ENCODE results near the gene KRTAP11-1. TPM values are rescaled to one million over a fixed set of nuclear protein-coding genes. Genes with fewer than 3 reads are reported as not detected.

KRTAP11-1 gene, protein sequence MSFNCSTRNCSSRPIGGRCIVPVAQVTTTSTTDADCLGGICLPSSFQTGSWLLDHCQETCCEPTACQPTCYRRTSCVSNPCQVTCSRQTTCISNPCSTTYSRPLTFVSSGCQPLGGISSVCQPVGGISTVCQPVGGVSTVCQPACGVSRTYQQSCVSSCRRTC
- polyA plus RNA-seq (2013), result not detected in 2 replicates

DNA sequence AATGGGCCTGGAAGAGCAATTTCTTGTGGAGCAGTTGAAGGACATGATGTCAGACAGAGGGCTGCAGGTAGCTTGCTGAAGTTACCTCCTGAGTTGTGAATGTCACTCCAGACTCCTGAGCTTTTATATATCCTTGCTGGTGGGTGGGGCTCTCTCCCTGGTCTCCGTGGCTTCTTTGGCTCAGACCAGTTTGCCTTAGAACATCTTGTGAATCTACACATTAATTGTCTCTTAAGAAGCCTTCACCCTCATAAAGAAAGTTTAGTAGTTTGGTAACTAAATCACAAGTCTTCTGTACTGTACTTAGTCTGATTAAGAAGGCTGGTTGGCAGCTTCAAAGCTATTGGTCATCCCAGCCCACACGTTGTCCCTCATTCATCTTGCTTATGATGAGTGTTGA is at the start of gene KRTAP11-1:
Gene KRTAP11-1 (minus strand): TSS at position 101 of the 400 bp plus-strand sequence. CDS start 56 bp downstream, at position 45.
- Histone ChIP-seq H4K8ac (ENCODE audit: low read depth, low read length) (no peak within 1 kb of the TSS), H2BK12ac (ENCODE audit: low read length) (no peak within 1 kb of the TSS)

DNA sequence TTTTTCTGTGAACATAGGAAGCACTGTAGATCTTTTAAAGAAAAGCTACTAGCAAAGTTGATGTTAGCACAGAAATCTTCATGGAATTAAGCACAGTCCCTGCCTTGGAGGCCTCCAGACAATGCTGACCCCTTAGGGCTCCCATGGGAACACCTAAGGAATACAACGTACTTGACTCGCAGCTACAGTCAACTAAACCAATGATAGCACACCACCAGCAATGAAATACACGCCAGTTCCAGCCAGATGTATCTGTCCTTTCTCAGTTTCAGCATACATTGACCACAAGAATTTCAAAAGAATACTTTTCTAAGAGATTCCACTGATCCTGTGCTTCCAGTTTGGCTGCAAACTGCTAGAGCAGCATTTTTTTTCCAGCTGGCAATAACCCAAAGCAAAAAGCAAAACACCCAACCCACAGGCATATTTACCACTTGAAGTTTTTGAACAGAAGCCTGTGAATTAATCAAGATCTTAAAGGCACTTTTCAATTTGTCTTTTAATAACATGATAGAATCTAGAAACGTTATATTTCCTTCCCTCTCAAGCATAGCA is 42.8 kb upstream of the KRTAP11-1 start:
- no peaks in the 10 kb centered on the region for H3K9me3 ChIP-seq (ENCODE audit: insufficient read depth, low read depth, low read length)
- no peaks in the 10 kb centered on the region for H3K27me3 ChIP-seq (ENCODE audit: insufficient read depth, low read length)
- H3K9ac ChIP-seq (ENCODE audit: low read length), result no peak overlapping the region
- H3K79me2 ChIP-seq (ENCODE audit: control insufficient read depth, insufficient read depth, low read length, poor library complexity), result no peaks in the 10 kb centered on the region
- no peak overlapping the region for H2BK120ac ChIP-seq (ENCODE audit: insufficient read depth, low read length, poor library complexity)
- no peak overlapping the region for H3K18ac ChIP-seq (ENCODE audit: low read length)
- no peak overlapping the region for H4K8ac ChIP-seq (ENCODE audit: low read depth, low read length)
- no peaks in the 10 kb centered on the region for H3K4me1 ChIP-seq (ENCODE audit: control insufficient read depth in 1 of 2, insufficient read depth in 2 of 2, low read length in 2 of 2)
- peaks cover 2% of the 10 kb centered on the region for H3K79me1 ChIP-seq (ENCODE audit: low read length)
- H2AK5ac ChIP-seq (ENCODE audit: low read length), result no peak overlapping the region
- H3K4me3 ChIP-seq (ENCODE audit: low read depth, low read length), result no peak overlapping the region
- no peak overlapping the region for H4K12ac ChIP-seq (ENCODE audit: low read depth, low read length)
- peak overlapping the region; percentile 34 for H3K4me2 ChIP-seq (ENCODE audit: low read length)
- H3K27ac ChIP-seq (ENCODE audit: low read depth, low read length), result peak overlapping the region; percentile 86
- WGBS (ENCODE audit: extremely low coverage, insufficient coverage, insufficient read length), result no CpG with 5 or more reads among the region's 4 CpGs
- no peak overlapping the region for H3K4ac ChIP-seq (ENCODE audit: low read depth, low read length)
- H3K14ac ChIP-seq (ENCODE audit: low read length), result no peak overlapping the region
- no peak overlapping the region for H4K91ac ChIP-seq (ENCODE audit: low read depth, low read length)
- no peaks in the 10 kb centered on the region for H3K36me3 ChIP-seq (ENCODE audit: control insufficient read depth in 1 of 2, insufficient read depth in 2 of 2, low read length in 2 of 2)
- DNase-seq, result peak; percentile 30 to 60
- no peak overlapping the region for H2BK5ac ChIP-seq (ENCODE audit: low read depth, low read length, poor library complexity)
- H3K23ac ChIP-seq (ENCODE audit: low read length), result no peak overlapping the region
- H2BK12ac ChIP-seq (ENCODE audit: low read length), result no peak overlapping the region
- no peak overlapping the region for H2AFZ ChIP-seq (ENCODE audit: insufficient read depth, low read length, poor library complexity)

More for the DNA sequence above, at the start of gene KRTAP11-1:
- Histone ChIP-seq H3K27ac (ENCODE audit: low read depth, low read length) (no peak within 1 kb of the TSS), H3K79me1 (ENCODE audit: low read length) (no peaks in the 10 kb centered on the region), H3K4me1 (ENCODE audit: control insufficient read depth in 1 of 2, insufficient read depth in 2 of 2, low read length in 2 of 2) (no peaks in the 10 kb centered on the region), H3K14ac (ENCODE audit: low read length) (no peak within 1 kb of the TSS), H3K18ac (ENCODE audit: low read length) (no peak within 1 kb of the TSS), H2AK5ac (ENCODE audit: low read length) (no peak within 1 kb of the TSS), H3K9ac (ENCODE audit: low read length) (no peak within 1 kb of the TSS), H3K36me3 (ENCODE audit: control insufficient read depth in 1 of 2, insufficient read depth in 2 of 2, low read length in 2 of 2) (no peaks in the 10 kb centered on the region), H3K4ac (ENCODE audit: low read depth, low read length) (no peak within 1 kb of the TSS), H3K9me3 (ENCODE audit: insufficient read depth, low read depth, low read length) (no peaks in the 10 kb centered on the region), H2BK5ac (ENCODE audit: low read depth, low read length, poor library complexity) (no peak within 1 kb of the TSS), H3K27me3 (ENCODE audit: insufficient read depth, low read length) (no peaks in the 10 kb centered on the region), H3K4me2 (ENCODE audit: low read length) (no peak within 1 kb of the TSS), H2BK120ac (ENCODE audit: insufficient read depth, low read length, poor library complexity) (no peak within 1 kb of the TSS), H4K91ac (ENCODE audit: low read depth, low read length) (no peak within 1 kb of the TSS), H2AFZ (ENCODE audit: insufficient read depth, low read length, poor library complexity) (no peak within 1 kb of the TSS), H4K12ac (ENCODE audit: low read depth, low read length) (no peak within 1 kb of the TSS), H3K79me2 (ENCODE audit: control insufficient read depth, insufficient read depth, low read length, poor library complexity) (no peaks in the 10 kb centered on the region), H3K4me3 (ENCODE audit: low read depth, low read length) (no peak within 1 kb of the TSS), H3K23ac (ENCODE audit: low read length) (no peak within 1 kb of the TSS)
- no peak for DNase-seq
- no CpG with 5 or more reads among the region's 2 CpGs for WGBS (ENCODE audit: extremely low coverage, insufficient coverage, insufficient read length)

DNA sequence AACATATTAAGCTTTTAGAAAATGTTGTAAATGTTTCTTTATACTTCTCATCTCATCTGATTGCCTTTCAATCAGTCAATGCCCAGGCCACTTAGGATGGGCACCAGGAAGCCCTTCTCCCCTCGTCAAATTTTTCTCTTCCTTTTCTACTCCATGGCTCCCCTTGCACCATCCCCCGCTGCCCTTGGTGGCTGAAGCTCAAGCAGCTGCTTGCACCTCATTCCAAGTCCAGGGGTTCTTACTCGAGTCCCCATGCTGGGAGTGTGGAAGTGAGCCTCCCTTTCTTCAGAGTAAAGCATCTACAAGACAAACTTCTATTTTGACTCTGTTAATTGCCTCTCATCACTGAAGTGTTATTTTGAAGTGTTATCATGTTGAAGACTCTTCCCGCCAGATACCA is 39.7 kb upstream of the KRTAP11-1 start:
- H2BK12ac ChIP-seq (ENCODE audit: low read length), result no peak overlapping the region
- no peak overlapping the region for H4K91ac ChIP-seq (ENCODE audit: low read depth, low read length)
- no peak overlapping the region for H2AFZ ChIP-seq (ENCODE audit: insufficient read depth, low read length, poor library complexity)
- H4K8ac ChIP-seq (ENCODE audit: low read depth, low read length), result no peak overlapping the region
- H2BK120ac ChIP-seq (ENCODE audit: insufficient read depth, low read length, poor library complexity), result no peak overlapping the region
- no peak overlapping the region for H3K9ac ChIP-seq (ENCODE audit: low read length)
- H3K27ac ChIP-seq (ENCODE audit: low read depth, low read length), result no peak overlapping the region
- H3K4me2 ChIP-seq (ENCODE audit: low read length), result no peak overlapping the region
- no peak overlapping the region for H2AK5ac ChIP-seq (ENCODE audit: low read length)
- no peak overlapping the region for H3K4ac ChIP-seq (ENCODE audit: low read depth, low read length)
- H4K12ac ChIP-seq (ENCODE audit: low read depth, low read length), result no peak overlapping the region
- DNase-seq, result no peak
- no peak overlapping the region for H3K14ac ChIP-seq (ENCODE audit: low read length)
- H3K23ac ChIP-seq (ENCODE audit: low read length), result no peak overlapping the region
- no peaks in the 10 kb centered on the region for H3K9me3 ChIP-seq (ENCODE audit: insufficient read depth, low read depth, low read length)
- H3K18ac ChIP-seq (ENCODE audit: low read length), result no peak overlapping the region
- peaks cover 2% of the 10 kb centered on the region for H3K79me1 ChIP-seq (ENCODE audit: low read length)
- no peaks in the 10 kb centered on the region for H3K36me3 ChIP-seq (ENCODE audit: control insufficient read depth in 1 of 2, insufficient read depth in 2 of 2, low read length in 2 of 2)
- H2BK5ac ChIP-seq (ENCODE audit: low read depth, low read length, poor library complexity), result no peak overlapping the region
- H3K4me1 ChIP-seq (ENCODE audit: control insufficient read depth in 1 of 2, insufficient read depth in 2 of 2, low read length in 2 of 2), result no peaks in the 10 kb centered on the region
- no peaks in the 10 kb centered on the region for H3K79me2 ChIP-seq (ENCODE audit: control insufficient read depth, insufficient read depth, low read length, poor library complexity)
- H3K27me3 ChIP-seq (ENCODE audit: insufficient read depth, low read length), result no peaks in the 10 kb centered on the region
- no peak overlapping the region for H3K4me3 ChIP-seq (ENCODE audit: low read depth, low read length)
- WGBS (ENCODE audit: extremely low coverage, insufficient coverage, insufficient read length), result no CpG with 5 or more reads among the region's 4 CpGs

DNA sequence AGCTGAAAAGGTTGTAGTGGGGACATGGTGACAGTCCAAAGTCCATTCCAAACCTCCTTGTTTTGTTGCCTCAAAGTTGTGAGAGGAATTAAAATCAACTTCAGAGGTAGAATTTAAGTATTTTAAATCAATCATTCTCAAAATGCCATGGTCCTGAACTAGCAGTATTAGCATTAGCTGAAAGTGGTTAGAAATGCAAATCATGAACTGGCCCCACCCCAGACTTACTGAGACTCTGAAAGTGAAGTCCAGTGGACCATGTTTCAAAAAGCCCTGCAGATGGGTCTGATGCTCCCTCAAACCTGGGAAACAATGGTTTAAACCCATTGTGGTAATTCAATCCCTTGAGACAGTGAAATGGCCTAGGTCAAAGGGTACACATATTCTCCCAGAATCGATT is 36.2 kb upstream of the KRTAP11-1 start:
- H3K79me2 ChIP-seq (ENCODE audit: control insufficient read depth, insufficient read depth, low read length, poor library complexity), result no peaks in the 10 kb centered on the region
- no peak overlapping the region for H3K4ac ChIP-seq (ENCODE audit: low read depth, low read length)
- no peaks in the 10 kb centered on the region for H3K4me1 ChIP-seq (ENCODE audit: control insufficient read depth in 1 of 2, insufficient read depth in 2 of 2, low read length in 2 of 2)
- no peaks in the 10 kb centered on the region for H3K36me3 ChIP-seq (ENCODE audit: control insufficient read depth in 1 of 2, insufficient read depth in 2 of 2, low read length in 2 of 2)
- no peak overlapping the region for H2BK120ac ChIP-seq (ENCODE audit: insufficient read depth, low read length, poor library complexity)
- no peak overlapping the region for H3K27ac ChIP-seq (ENCODE audit: low read depth, low read length)
- no CpG with 5 or more reads among the region's 1 CpG for WGBS (ENCODE audit: extremely low coverage, insufficient coverage, insufficient read length)
- H4K91ac ChIP-seq (ENCODE audit: low read depth, low read length), result no peak overlapping the region
- no peak overlapping the region for H3K18ac ChIP-seq (ENCODE audit: low read length)
- H4K8ac ChIP-seq (ENCODE audit: low read depth, low read length), result no peak overlapping the region
- H3K4me2 ChIP-seq (ENCODE audit: low read length), result no peak overlapping the region
- DNase-seq, result no peak
- H2BK12ac ChIP-seq (ENCODE audit: low read length), result no peak overlapping the region
- H3K79me1 ChIP-seq (ENCODE audit: low read length), result no peaks in the 10 kb centered on the region
- H4K12ac ChIP-seq (ENCODE audit: low read depth, low read length), result no peak overlapping the region
- H2AK5ac ChIP-seq (ENCODE audit: low read length), result no peak overlapping the region
- no peak overlapping the region for H3K4me3 ChIP-seq (ENCODE audit: low read depth, low read length)
- no peak overlapping the region for H2BK5ac ChIP-seq (ENCODE audit: low read depth, low read length, poor library complexity)
- H2AFZ ChIP-seq (ENCODE audit: insufficient read depth, low read length, poor library complexity), result no peak overlapping the region
- H3K23ac ChIP-seq (ENCODE audit: low read length), result no peak overlapping the region
- H3K9ac ChIP-seq (ENCODE audit: low read length), result no peak overlapping the region
- no peak overlapping the region for H3K14ac ChIP-seq (ENCODE audit: low read length)
- H3K9me3 ChIP-seq (ENCODE audit: insufficient read depth, low read depth, low read length), result no peaks in the 10 kb centered on the region
- no peaks in the 10 kb centered on the region for H3K27me3 ChIP-seq (ENCODE audit: insufficient read depth, low read length)
